Body of pancreas (tissue), 4 donors: ENCODE results near the gene TNIK.

Source experiments
- CTCF ChIP-seq, 7 experiments: fragments of 450-650 bp in 4 of 7; fragments of 200-600 bp in 3 of 7; sonication (generic) in 3 of 7; IDR thresholded peaks; one replicate each; pipeline ENCODE4 v1.5.1; 2016 to 2019; ENCODE audit warnings: antibody characterized with exemption in 7 of 7
- POLR2A ChIP-seq, 3 donors: fragments of 450-650 bp; IDR thresholded peaks; one replicate each; pipeline ENCODE4 v1.6.1; 2016; ENCODE audit warnings: antibody characterized with exemption in 3 of 3, mild to moderate bottlenecking in 2 of 3

DNA sequence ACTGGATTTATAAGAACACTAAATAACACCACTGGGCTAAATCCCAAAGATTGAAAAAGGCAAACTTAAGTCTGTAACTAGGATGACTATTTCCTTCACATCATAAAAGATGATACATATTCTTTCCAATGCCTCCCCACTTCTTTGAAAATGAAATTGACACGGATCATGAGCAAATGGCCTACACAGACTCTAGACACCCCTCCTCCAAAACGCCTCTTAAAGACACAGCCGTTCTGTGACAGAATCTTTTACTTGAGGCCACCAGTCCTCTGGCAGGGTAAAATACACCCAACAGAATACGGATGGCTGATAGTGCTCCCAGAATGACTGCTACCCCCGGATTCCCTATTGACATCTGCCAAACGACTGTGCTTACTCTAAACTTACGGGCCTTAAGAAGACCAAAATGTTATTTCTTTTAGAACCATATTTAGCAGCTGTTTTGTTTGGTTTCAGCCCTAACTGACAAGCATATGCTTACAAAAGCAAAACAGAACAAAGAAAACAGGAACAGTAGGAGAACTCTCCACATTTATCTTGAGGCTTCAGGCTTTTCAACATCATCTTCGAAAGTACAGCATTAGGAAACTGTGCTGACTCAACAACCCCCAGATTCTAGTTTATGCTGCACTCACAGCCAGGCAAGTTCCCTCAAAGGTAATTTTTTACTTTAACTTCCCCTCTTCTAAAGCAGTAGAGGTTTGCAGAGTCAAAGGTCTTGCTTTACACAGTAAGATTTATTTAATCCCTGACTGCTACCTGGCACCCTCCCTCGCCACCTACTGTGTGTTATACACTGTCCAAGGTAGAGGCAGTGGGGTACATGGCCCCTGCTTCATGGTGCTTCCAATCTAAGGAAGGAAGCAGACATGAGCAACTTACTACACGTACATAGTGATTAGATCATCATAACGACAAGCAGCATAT is 84.3 kb downstream of the TNIK start:
- TF ChIP-seq POLR2A (IDR thresholded peaks at IDR 0.05) (no peak), CTCF (IDR thresholded peaks at IDR 0.05) (no peak)
